DMS53 treated with DMSO at 0.1 percent for 48 hours (cell line): ENCODE measurements around the gene PRMT6.
"Not testable (repeated sequence)": the region's sequence is repeated elsewhere in the genome, so short reads cannot be mapped to it uniquely, and the experiment has no call there.

Source experiments
- DNase-seq: peaks from one replicate; lab custom pipeline; 2025; ENCODE audit not compliant: unreplicated experiment; lab: John Stamatoyannopoulos, UW

PRMT6 gene

DNA sequence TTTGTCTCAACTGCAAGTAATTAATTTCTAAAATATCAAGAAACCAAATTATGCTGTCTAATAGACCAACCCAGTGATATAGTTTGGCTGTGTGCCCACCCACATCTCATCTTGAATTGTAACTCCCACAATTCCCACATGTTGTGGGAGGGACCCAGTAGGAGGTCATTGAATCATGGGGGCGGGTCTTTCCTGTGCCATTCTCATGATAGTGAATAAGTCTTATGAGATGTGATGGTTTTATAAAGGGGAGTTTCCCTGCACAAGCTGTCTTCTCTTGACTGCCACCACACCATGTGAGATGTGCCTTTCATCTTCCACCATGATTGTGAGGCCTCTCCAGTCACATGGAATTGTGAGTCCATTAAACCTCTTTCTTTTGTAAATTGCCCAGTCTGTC is 36.9 kb downstream of the PRMT6 start:
- not testable (repeated sequence) for DNase-seq

DNA sequence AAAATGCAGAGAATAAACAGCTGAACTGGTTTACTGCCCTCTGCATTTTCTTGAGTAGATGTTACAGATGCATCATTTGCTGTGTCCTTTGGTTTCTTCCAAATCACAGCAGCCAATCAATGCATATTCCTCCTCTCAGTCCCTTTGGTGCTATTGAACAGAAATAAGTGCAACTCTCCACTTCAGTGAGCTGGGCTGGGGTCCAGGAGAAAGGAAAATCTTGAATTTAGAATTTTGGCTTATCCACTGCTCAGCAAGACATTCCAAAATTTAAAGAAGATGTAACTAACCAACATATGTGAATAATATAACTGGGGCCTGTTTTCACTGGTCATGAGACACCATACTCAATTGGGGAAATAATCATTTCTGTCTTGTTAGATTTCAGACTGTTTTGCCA is 39.2 kb downstream of the PRMT6 start:
- DNase-seq, result no peak

DNA sequence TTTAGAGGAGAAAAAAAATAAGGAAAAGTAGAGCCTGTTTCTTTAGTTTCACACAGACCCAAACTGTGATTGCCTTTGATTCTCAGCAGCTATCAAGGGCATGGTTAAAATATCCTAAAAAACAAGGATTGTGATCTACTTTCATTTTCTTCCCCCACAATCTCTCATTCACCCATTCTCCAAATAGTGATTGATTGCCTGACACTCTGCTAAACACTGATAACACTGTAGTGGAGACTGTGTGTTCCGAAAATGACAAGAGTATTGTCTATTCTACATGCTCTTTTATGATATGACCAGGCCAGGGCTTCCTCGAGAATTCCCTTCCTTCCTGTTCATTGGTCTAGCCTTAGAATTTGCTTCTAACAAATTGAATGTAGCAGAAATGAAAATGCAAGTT is 40.2 kb downstream of the PRMT6 start:
- DNase-seq, result no peak

DNA sequence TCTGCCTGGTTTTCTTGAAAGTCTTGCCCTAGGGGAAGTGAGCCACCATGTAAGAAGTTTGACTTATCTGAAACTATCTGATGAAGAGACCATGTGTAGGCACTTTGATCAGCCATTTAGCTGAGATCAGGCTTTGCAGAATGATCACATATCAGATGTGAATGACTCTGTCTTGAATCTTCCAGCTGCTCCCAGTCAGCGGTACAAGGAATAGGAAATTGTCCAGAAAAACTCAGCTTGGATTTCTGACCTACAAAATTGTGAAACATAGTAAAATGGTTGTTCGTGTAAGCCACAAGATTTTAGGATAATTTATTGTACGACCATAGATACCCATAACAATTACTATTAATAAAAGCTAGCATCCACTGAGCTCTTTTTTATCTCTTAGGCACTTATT is 42.5 kb downstream of the PRMT6 start:
- no peak for DNase-seq

DNA sequence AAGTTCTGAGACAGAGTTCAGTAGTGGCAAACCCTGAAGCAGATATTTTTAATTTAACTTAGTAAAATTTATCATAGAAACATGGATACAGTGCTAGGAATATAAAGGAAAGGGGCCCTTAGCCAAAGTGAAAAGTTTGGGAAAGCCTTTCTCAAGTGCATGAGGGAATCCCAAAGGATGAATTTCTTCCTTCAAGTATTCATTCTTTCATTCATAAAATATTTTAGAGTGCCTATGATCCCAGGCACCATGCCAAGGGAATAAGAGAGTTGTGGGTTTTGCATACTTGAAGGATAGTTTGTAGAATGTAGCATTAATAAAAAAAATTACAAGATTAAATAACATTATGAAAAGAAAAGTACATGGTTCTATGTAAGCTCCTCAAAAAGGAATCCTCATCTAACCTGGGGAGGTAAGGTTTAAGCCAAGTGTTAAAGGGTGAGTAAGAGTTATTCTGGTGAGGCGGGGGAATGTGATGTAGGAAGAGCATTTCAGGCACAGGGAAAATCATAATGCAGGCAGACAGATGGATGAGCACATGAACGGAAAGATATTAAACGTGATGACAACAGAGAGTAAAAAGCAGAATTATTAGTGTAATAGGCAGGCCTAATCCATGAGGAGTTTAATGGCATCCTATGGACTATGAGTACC is 44.0 kb downstream of the PRMT6 start:
- no peak for DNase-seq

DNA sequence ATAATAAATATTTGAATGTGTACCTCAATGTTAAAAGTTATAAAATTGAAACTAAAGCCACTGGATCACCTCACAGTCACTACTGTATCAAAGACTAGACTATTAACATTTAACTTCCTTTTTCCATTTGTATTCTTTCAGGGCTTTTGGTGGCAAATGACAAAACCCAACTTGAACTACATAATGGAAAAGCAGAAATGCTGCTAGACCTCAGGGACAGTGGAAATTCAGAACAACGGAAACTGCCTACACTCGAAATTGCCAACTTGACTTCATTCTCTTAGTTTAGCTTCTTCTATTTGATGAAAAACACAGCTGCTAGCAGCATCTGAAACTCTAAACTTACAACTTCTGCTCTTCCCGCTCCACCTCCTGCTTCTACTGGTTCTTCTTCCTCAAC is 49.4 kb downstream of the PRMT6 start:
- DNase-seq, result no peak
